Endothelial cell (in vitro differentiated cells): ENCODE data around the gene OR8H2. TPM values are rescaled to one million over a fixed set of nuclear protein-coding genes. Genes with fewer than 3 reads are reported as not detected.
"Not testable (repeated sequence)": the region's sequence is repeated elsewhere in the genome, so short reads cannot be mapped to it uniquely, and the experiment has no call there.

Experiments used
- DNase-seq: peaks from one replicate; pipeline ENCODE4 v3.0.0; 2021; ENCODE audit warnings: low spot score
- H3K27ac Mint-ChIP-seq: one replicate; pipeline ENCODE4 v1.8.0; 2021; ENCODE audit warnings: mixed read lengths, inconsistent platforms; ENCODE audit not compliant: unreplicated experiment
- H3K27me3 Mint-ChIP-seq: one replicate; pipeline ENCODE4 v1.8.0; 2021; ENCODE audit warnings: mild to moderate bottlenecking, moderate library complexity, mixed read lengths, inconsistent platforms; ENCODE audit not compliant: unreplicated experiment
- H3K36me3 Mint-ChIP-seq: one replicate; pipeline ENCODE4 v1.8.0; 2021; ENCODE audit warnings: mild to moderate bottlenecking, low read depth, mixed read lengths, inconsistent platforms; ENCODE audit not compliant: unreplicated experiment
- H3K4me1 Mint-ChIP-seq: one replicate; pipeline ENCODE4 v1.8.0; 2021; ENCODE audit warnings: mild to moderate bottlenecking, mixed read lengths, inconsistent platforms; ENCODE audit not compliant: unreplicated experiment
- H3K4me3 Mint-ChIP-seq: one replicate; pipeline ENCODE4 v1.8.0; 2021; ENCODE audit warnings: mild to moderate bottlenecking, mixed read lengths, inconsistent platforms; ENCODE audit not compliant: unreplicated experiment
- H3K9me3 Mint-ChIP-seq: one replicate; pipeline ENCODE4 v1.8.0; 2021; ENCODE audit warnings: mixed read lengths, inconsistent platforms; ENCODE audit not compliant: unreplicated experiment
- long read RNA-seq: library from polyadenylated mRNA; unstranded; transcript quantifications from one replicate; pipeline ENCODE4 v2.0.0, GENCODE V29; 2020; ENCODE audit not compliant: unreplicated experiment
- total RNA-seq: library from RNA; stranded (reverse); fragmentation: NEBNext Ultra II Directional; extraction: Animal tissue kit (Norgen Biotek cat#: 25700); gene quantifications from one replicate; pipeline ENCODE4 v1.2.1, GENCODE V29; 2021; ENCODE audit not compliant: unreplicated experiment
- TF ChIP-seq, protein P1 (sequence below): fragments of 200-600 bp; sonication (generic); IDR thresholded peaks from one replicate; pipeline ENCODE4 v1.5.0; 2021; ENCODE audit warnings: antibody characterized with exemption; ENCODE audit not compliant: unreplicated experiment

OR8H2 gene, protein sequence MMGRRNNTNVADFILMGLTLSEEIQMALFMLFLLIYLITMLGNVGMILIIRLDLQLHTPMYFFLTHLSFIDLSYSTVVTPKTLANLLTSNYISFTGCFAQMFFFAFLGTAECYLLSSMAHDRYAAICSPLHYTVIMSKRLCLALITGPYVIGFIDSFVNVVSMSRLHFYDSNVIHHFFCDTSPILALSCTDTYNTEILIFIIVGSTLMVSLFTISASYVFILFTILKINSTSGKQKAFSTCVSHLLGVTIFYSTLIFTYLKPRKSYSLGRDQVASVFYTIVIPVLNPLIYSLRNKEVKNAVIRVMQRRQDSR
- not detected for total RNA-seq
- long read RNA-seq: 0 reads

DNA sequence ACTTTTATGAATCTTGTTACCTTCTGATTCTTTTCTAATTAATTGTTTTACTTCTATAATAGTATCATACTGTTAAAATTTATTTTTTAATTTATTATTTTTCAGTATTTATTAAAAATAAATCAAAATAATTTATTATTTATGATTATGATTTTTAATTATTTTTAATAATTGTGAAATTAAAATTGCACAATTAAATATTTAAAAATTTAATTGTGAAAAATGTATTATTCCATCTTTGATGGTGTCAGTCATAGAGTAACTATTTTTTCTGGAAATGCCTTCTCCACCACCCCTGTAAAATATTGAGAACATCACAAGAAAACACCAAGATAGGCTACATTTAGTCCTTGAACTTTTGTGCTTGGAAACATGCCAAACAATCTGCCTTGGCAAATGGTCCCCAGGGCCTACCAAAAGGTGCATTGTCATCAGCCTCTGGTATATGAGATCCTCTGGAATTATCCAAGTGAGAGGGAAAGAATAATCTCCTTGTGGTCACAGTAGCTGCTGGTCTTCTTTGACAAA lies at the start of gene OR8H2:
TSS of gene OR8H2 (plus strand) at position 478 of the 528 bp plus-strand sequence. CDS start 1,356 bp downstream, outside the sequence.
- DNase-seq: no peak
- Mint-ChIP-seq H3K36me3 (no peaks in the 10 kb centered on the region), H3K27me3 (no peaks in the 10 kb centered on the region), H3K27ac (no peak within 1 kb of the TSS), H3K4me3 (no peak within 1 kb of the TSS), H3K4me1 (no peaks in the 10 kb centered on the region), H3K9me3 (no peaks in the 10 kb centered on the region)
- TF ChIP-seq, protein P1, sequence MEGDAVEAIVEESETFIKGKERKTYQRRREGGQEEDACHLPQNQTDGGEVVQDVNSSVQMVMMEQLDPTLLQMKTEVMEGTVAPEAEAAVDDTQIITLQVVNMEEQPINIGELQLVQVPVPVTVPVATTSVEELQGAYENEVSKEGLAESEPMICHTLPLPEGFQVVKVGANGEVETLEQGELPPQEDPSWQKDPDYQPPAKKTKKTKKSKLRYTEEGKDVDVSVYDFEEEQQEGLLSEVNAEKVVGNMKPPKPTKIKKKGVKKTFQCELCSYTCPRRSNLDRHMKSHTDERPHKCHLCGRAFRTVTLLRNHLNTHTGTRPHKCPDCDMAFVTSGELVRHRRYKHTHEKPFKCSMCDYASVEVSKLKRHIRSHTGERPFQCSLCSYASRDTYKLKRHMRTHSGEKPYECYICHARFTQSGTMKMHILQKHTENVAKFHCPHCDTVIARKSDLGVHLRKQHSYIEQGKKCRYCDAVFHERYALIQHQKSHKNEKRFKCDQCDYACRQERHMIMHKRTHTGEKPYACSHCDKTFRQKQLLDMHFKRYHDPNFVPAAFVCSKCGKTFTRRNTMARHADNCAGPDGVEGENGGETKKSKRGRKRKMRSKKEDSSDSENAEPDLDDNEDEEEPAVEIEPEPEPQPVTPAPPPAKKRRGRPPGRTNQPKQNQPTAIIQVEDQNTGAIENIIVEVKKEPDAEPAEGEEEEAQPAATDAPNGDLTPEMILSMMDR: no peak

DNA sequence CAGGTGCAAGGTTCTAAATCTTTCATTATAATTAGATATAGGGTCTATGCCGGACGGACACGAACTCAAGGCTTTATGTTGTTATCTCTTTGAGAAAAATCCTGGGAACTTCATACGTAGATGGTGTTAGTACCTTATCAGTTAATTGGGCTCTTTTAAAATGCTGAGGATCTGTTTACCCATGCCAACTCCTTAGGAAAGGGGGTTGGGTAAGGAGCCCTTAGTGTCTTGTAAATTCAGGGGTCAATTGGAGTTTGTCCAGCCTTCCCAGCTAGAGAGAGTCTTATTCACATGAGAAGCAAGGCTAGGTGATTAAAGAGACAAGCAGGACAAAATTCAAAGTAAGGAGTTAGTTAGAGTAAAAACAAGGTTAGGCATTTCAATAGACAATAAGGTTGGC lies 47.1 kb upstream of the OR8H2 start:
- DNase-seq, H3K27ac Mint-ChIP-seq, H3K27me3 Mint-ChIP-seq, H3K9me3 Mint-ChIP-seq, H3K36me3 Mint-ChIP-seq, H3K4me3 Mint-ChIP-seq, H3K4me1 Mint-ChIP-seq: not testable (repeated sequence)

DNA sequence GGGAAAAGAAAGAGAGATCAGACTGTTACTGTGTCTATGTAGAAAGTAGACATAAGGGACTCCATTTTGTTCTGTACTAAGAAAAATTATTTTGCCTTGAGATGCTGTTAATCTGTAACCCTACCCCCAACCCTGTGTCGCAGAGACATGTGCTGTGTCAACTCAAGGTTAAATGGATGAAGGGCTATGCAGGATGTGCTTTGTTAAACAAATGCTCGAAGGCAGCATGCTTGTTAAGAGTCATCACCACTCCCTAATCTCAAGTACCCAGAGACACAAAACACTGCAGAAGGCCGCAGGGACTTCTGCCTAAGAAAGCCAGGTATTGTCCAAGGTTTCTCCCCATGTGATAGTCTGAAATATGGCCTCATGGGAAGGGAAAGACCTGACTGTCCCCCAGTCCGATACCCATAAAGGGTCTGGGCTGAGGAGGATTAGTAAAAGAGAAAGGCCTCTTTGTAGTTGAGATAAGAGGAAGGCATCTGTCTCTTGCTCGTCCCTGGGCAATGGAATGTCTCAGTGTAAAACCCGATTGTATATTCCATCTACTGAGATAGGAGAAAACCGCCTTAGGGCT lies 45.7 kb upstream of the OR8H2 start:
- H3K4me1 Mint-ChIP-seq, H3K9me3 Mint-ChIP-seq, H3K4me3 Mint-ChIP-seq: not testable (repeated sequence)

DNA sequence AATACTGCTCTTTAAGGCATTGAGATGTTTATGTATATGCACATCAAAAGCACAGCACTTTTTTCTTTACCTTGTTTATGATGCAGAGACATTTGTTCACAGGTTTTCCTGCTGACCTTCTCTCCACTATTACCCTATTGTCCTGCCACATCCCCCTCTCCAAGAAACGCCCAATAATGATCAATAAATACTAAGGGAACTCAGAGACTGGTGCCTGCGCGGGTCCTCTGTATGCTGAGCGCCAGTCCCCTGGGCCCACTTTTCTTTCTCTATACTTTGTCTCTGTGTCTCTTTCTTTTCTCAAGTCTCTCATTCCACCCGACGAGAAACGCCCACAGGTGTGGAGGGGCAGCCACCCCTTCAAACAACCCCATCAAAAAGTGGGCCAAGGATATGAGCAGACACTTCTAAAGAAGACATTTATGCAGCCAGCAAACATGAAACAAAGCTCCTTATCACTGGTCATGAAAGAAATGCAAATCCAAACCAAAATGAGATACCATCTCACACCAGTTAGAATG lies 45.2 kb upstream of the OR8H2 start:
- not testable (repeated sequence) for H3K27ac Mint-ChIP-seq, H3K9me3 Mint-ChIP-seq, H3K36me3 Mint-ChIP-seq, DNase-seq, H3K4me1 Mint-ChIP-seq, H3K27me3 Mint-ChIP-seq, H3K4me3 Mint-ChIP-seq

More for the DNA sequence above, 45.7 kb upstream of the OR8H2 start:
- H3K27ac Mint-ChIP-seq, H3K27me3 Mint-ChIP-seq, DNase-seq, H3K36me3 Mint-ChIP-seq: not testable (repeated sequence)

DNA sequence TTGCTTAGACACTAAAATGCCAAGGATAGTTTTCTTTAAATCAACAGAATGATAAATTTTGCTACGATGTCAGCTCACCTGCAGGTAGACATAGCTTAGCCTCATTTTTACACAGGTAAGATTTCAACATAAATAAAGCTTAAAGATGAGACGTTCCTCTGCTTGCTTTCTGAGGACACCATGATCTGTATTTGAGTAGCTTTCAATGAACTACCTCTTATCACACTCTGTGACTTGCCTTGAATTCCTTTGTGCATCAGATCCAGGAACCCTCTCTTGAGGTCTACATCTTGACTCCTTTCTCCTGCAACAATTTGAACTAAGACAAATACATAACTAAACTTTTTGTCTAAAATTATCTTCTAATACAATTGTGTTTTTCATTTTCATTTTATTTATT lies 36.5 kb upstream of the OR8H2 start:
- no peak overlapping the region for H3K27ac Mint-ChIP-seq
- TF ChIP-seq, protein P1: no peak
- H3K27me3 Mint-ChIP-seq: no peaks in the 10 kb centered on the region
- DNase-seq: no peak
- H3K36me3 Mint-ChIP-seq: no peaks in the 10 kb centered on the region
- H3K9me3 Mint-ChIP-seq: no peaks in the 10 kb centered on the region
- H3K4me1 Mint-ChIP-seq: no peaks in the 10 kb centered on the region
- H3K4me3 Mint-ChIP-seq: no peak overlapping the region

DNA sequence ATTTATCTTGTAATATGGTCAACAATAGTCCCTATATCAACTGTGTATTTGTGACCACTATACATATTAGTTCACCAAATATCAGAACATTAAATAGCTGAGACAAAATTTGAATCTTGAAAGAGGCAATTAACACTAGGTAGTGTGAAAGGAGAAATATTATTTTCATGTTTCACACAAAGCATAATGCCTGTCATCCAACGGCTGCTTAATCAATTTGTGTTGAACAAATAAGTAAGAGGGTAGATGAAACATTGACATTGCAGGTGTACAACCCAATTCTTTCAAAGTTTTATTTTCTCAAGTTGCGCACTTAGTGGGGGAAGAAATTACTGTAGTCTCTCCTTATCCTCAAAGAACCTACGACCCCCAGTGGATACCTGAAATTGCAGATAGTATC lies 13.8 kb upstream of the OR8H2 start:
- no peaks in the 10 kb centered on the region for H3K36me3 Mint-ChIP-seq
- H3K27ac Mint-ChIP-seq: no peak overlapping the region
- DNase-seq: no peak

More for the DNA sequence above, 13.8 kb upstream of the OR8H2 start:
- TF ChIP-seq, protein P1: peak; percentile 9
- Mint-ChIP-seq H3K4me3 (no peak overlapping the region), H3K4me1 (no peaks in the 10 kb centered on the region), H3K9me3 (no peaks in the 10 kb centered on the region), H3K27me3 (no peaks in the 10 kb centered on the region)
